ENCODE measurements around the gene HAGHL. TPM values are rescaled to one million over a fixed set of nuclear protein-coding genes. Genes with fewer than 3 reads are reported as not detected.

The HAGHL gene
- 1.0 and 5.4 TPM in 2 replicates for total RNA-seq (ENCODE audit: low replicate concordance)

- Histone ChIP-seq H3K4me2 (peak within 1 kb of the TSS; percentile 92), H3F3A (ENCODE audit: low read depth) (peaks cover 33% of the 10 kb centered on the region), H4K20me1 (ENCODE audit: low read depth) (peaks cover 34% of the 10 kb centered on the region), H3K79me2 (ENCODE audit: low read depth) (no peaks in the 10 kb centered on the region), H3K36me3 (no peaks in the 10 kb centered on the region), H2AFZ (replicated peaks) (no peak within 1 kb of the TSS), H3K27ac (no peak within 1 kb of the TSS), H3K4me1 (peaks cover 8% of the 10 kb centered on the region), H3K9me3 (ENCODE audit: low read depth) (no peaks in the 10 kb centered on the region), H3K4me3 (peak within 1 kb of the TSS; percentile 43), H3K27me3 (peaks cover 45% of the 10 kb centered on the region), H3K9ac (no peak within 1 kb of the TSS)
- H3K27ac Mint-ChIP-seq: no peak within 1 kb of the TSS
- H3K27me3 Mint-ChIP-seq (ENCODE audit: insufficient read depth, low read depth): peaks cover 7% of the 10 kb centered on the region
- H3K4me1 Mint-ChIP-seq: no peaks in the 10 kb centered on the region
- H3K4me3 Mint-ChIP-seq: peak within 1 kb of the TSS; percentile 78
- no peaks in the 10 kb centered on the region for H3K9me3 Mint-ChIP-seq
- TF ChIP-seq CTCF (IDR thresholded peaks at IDR 0.05) (no peak), EZH2phosphoT487 (IDR thresholded peaks at IDR 0.05) (peak; percentile 27)
- no peaks in the 10 kb centered on the region for H3K36me3 Mint-ChIP-seq
- peak; percentile 86 for DNase-seq (ENCODE audit: low spot score)
These were observed at the start of gene HAGHL, which contains the start of gene CCDC78 for GRCh38 chr16:726438-727290. TSS of gene HAGHL (plus strand) at chr16:727106. CDS start at chr16:727510, 404 bp downstream. TSS of gene CCDC78 (minus strand) at chr16:726443. CDS start at chr16:726367, 76 bp downstream.

- Mint-ChIP-seq H3K4me3 (no peak overlapping the region), H3K4me1 (peaks cover 19% of the 10 kb centered on the region), H3K9me3 (no peaks in the 10 kb centered on the region), H3K36me3 (peaks cover 2% of the 10 kb centered on the region), H3K27me3 (ENCODE audit: insufficient read depth, low read depth) (peaks cover 7% of the 10 kb centered on the region), H3K27ac (no peak overlapping the region)
- Histone ChIP-seq H3K4me1 (peaks cover 15% of the 10 kb centered on the region), H3K4me3 (no peak overlapping the region), H3K9ac (no peak overlapping the region), H3K27me3 (peaks cover 17% of the 10 kb centered on the region), H3K79me2 (ENCODE audit: low read depth) (peaks cover 19% of the 10 kb centered on the region), H4K20me1 (ENCODE audit: low read depth) (peaks cover 39% of the 10 kb centered on the region), H2AFZ (replicated peaks) (no peak overlapping the region), H3F3A (ENCODE audit: low read depth) (peaks cover 60% of the 10 kb centered on the region), H3K4me2 (no peak overlapping the region), H3K36me3 (peaks cover 2% of the 10 kb centered on the region), H3K9me3 (ENCODE audit: low read depth) (no peaks in the 10 kb centered on the region), H3K27ac (no peak overlapping the region)
- no peak for DNase-seq (ENCODE audit: low spot score)
- TF ChIP-seq CTCF (IDR thresholded peaks at IDR 0.05) (no peak), EZH2phosphoT487 (IDR thresholded peaks at IDR 0.05) (no peak), EZH2 (IDR thresholded peaks at IDR 0.05) (no peak)
These were observed 49.4 kb upstream of the HAGHL start for GRCh38 chr16:677316-678190.

- peaks cover 17% of the 10 kb centered on the region for H3K27me3 ChIP-seq
- no peak overlapping the region for H2AFZ ChIP-seq (replicated peaks)
- no peak for TF ChIP-seq EZH2 (IDR thresholded peaks at IDR 0.05)
- TF ChIP-seq CTCF (IDR thresholded peaks at IDR 0.05): no peak
- TF ChIP-seq EZH2phosphoT487 (IDR thresholded peaks at IDR 0.05): no peak
- peaks cover 67% of the 10 kb centered on the region for H3F3A ChIP-seq (ENCODE audit: low read depth)
- H4K20me1 ChIP-seq (ENCODE audit: low read depth): peaks cover 47% of the 10 kb centered on the region
- H3K9ac ChIP-seq: no peak overlapping the region
- Mint-ChIP-seq H3K27me3 (ENCODE audit: insufficient read depth, low read depth) (peaks cover 10% of the 10 kb centered on the region), H3K4me1 (peaks cover 25% of the 10 kb centered on the region), H3K27ac (no peak overlapping the region), H3K36me3 (peaks cover 3% of the 10 kb centered on the region), H3K9me3 (no peaks in the 10 kb centered on the region), H3K4me3 (no peak overlapping the region)
- H3K79me2 ChIP-seq (ENCODE audit: low read depth): peaks cover 27% of the 10 kb centered on the region
- no peak for DNase-seq (ENCODE audit: low spot score)
- no peaks in the 10 kb centered on the region for H3K9me3 ChIP-seq (ENCODE audit: low read depth)
- H3K27ac ChIP-seq: no peak overlapping the region
- H3K4me3 ChIP-seq: no peak overlapping the region
- H3K4me2 ChIP-seq: no peak overlapping the region
- peaks cover 2% of the 10 kb centered on the region for H3K36me3 ChIP-seq
- peaks cover 18% of the 10 kb centered on the region for H3K4me1 ChIP-seq
These were observed 48.6 kb upstream of the HAGHL start for GRCh38 chr16:678209-678857.
